ENCODE measurements around the gene FOXK2.
A peak's percentile ranks its signal among the peaks of the same experiment; 100 is the strongest.

The FOXK2 gene

GRCh38 chr17:82588266-82589175 lies 69.0 kb downstream of the FOXK2 start:
- TF ChIP-seq, protein P1, sequence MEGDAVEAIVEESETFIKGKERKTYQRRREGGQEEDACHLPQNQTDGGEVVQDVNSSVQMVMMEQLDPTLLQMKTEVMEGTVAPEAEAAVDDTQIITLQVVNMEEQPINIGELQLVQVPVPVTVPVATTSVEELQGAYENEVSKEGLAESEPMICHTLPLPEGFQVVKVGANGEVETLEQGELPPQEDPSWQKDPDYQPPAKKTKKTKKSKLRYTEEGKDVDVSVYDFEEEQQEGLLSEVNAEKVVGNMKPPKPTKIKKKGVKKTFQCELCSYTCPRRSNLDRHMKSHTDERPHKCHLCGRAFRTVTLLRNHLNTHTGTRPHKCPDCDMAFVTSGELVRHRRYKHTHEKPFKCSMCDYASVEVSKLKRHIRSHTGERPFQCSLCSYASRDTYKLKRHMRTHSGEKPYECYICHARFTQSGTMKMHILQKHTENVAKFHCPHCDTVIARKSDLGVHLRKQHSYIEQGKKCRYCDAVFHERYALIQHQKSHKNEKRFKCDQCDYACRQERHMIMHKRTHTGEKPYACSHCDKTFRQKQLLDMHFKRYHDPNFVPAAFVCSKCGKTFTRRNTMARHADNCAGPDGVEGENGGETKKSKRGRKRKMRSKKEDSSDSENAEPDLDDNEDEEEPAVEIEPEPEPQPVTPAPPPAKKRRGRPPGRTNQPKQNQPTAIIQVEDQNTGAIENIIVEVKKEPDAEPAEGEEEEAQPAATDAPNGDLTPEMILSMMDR (IDR thresholded peaks at IDR 0.05; ENCODE audit: low read depth, low read length), result no peak
- TF ChIP-seq, protein P2, sequence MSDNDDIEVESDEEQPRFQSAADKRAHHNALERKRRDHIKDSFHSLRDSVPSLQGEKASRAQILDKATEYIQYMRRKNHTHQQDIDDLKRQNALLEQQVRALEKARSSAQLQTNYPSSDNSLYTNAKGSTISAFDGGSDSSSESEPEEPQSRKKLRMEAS (IDR thresholded peaks at IDR 0.05; ENCODE audit: low read depth, low read length), result no peak
- no peak for TF ChIP-seq MYC (IDR thresholded peaks at IDR 0.05; ENCODE audit: low read depth, low read length)
- no peak for TF ChIP-seq POLR2A (IDR thresholded peaks at IDR 0.05; ENCODE audit: extremely low read depth, insufficient read length)
- no peak overlapping the region for H3K4me3 ChIP-seq (ENCODE audit: low read depth, low read length)
- DNase-seq (ENCODE audit: low read depth), result no peak

- H3K4me3 ChIP-seq (ENCODE audit: low read depth, low read length), result no peak overlapping the region
- no peak for DNase-seq (ENCODE audit: low read depth)
- TF ChIP-seq MYC (IDR thresholded peaks at IDR 0.05; ENCODE audit: low read depth, low read length) (no peak), POLR2A (IDR thresholded peaks at IDR 0.05; ENCODE audit: extremely low read depth, insufficient read length) (no peak)
- TF ChIP-seq, protein P1 (IDR thresholded peaks at IDR 0.05; ENCODE audit: low read depth, low read length), result no peak
- TF ChIP-seq, protein P2 (IDR thresholded peaks at IDR 0.05; ENCODE audit: low read depth, low read length), result no peak
These were observed 70.3 kb downstream of the FOXK2 start for GRCh38 chr17:82589851-82590180.

GRCh38 chr17:82590216-82590615 lies 70.7 kb downstream of the FOXK2 start:
- no peak overlapping the region for H3K4me3 ChIP-seq (ENCODE audit: low read depth, low read length)
- DNase-seq (ENCODE audit: low read depth), result no peak
- TF ChIP-seq, protein P1 (IDR thresholded peaks at IDR 0.05; ENCODE audit: low read depth, low read length), result no peak
- no peak for TF ChIP-seq MYC (IDR thresholded peaks at IDR 0.05; ENCODE audit: low read depth, low read length)
- no peak for TF ChIP-seq POLR2A (IDR thresholded peaks at IDR 0.05; ENCODE audit: extremely low read depth, insufficient read length)
- TF ChIP-seq, protein P2 (IDR thresholded peaks at IDR 0.05; ENCODE audit: low read depth, low read length), result no peak

- no peak for TF ChIP-seq MYC (IDR thresholded peaks at IDR 0.05; ENCODE audit: low read depth, low read length)
- TF ChIP-seq, protein P1 (IDR thresholded peaks at IDR 0.05; ENCODE audit: low read depth, low read length), result no peak
- TF ChIP-seq POLR2A (IDR thresholded peaks at IDR 0.05; ENCODE audit: extremely low read depth, insufficient read length), result no peak
- TF ChIP-seq, protein P2 (IDR thresholded peaks at IDR 0.05; ENCODE audit: low read depth, low read length), result no peak
- no peak for DNase-seq (ENCODE audit: low read depth)
- no peak overlapping the region for H3K4me3 ChIP-seq (ENCODE audit: low read depth, low read length)
These were observed 71.5 kb downstream of the FOXK2 start for GRCh38 chr17:82590881-82591539.

- peak overlapping the region; percentile 35 for H3K4me3 ChIP-seq (ENCODE audit: low read depth, low read length)
- TF ChIP-seq MYC (IDR thresholded peaks at IDR 0.05; ENCODE audit: low read depth, low read length) (no peak), POLR2A (IDR thresholded peaks at IDR 0.05; ENCODE audit: extremely low read depth, insufficient read length) (no peak)
- peak; percentile 46 for DNase-seq (ENCODE audit: low read depth)
These were observed 72.8 kb downstream of the FOXK2 start for GRCh38 chr17:82592289-82592766.

Data from NB4 (cell line).